Measurements from ENCODE around the gene DUS2. TPM values are rescaled to one million over a fixed set of nuclear protein-coding genes. Genes with fewer than 3 reads are reported as not detected.

DUS2 gene
- 10.5 and 24.0 TPM in 2 replicates for total RNA-seq

GRCh38 chr16:68022728-68023537, at the start of gene DUS2, which contains the start of gene DDX28:
Gene DUS2, plus strand, starts transcription at chr16:68023284. Its CDS starts 14,740 bp downstream, at chr16:68038024.
Gene DDX28, minus strand, starts transcription at chr16:68023232. Its CDS starts 30 bp downstream, at chr16:68023202.

GRCh38 chr16:67979955-67980678, 43.0 kb upstream of the DUS2 start, which contains the start of gene DPEP3:
Gene DPEP3, minus strand, starts transcription at chr16:67980499. Its CDS starts 119 bp downstream, at chr16:67980380.

GRCh38 chr16:67998779-67999688, 24.1 kb upstream of the DUS2 start, which contains the start of gene DPEP2:
Gene DPEP2, minus strand, starts transcription at chr16:67999484. Its CDS starts 6,272 bp downstream, at chr16:67993212.

GRCh38 chr16:68015681-68016080, 7.4 kb upstream of the DUS2 start, which contains the start of gene DPEP2NB:
Gene DPEP2NB, minus strand, starts transcription at chr16:68015911. Its CDS starts 141 bp downstream, at chr16:68015770.

GRCh38 chr16:68085259-68086071, 62.4 kb downstream of the DUS2 start, which contains the start of gene NFATC3:
Gene NFATC3, plus strand, starts transcription at chr16:68085370. Its CDS starts 312 bp downstream, at chr16:68085682.

Other genes starting within 250 kb of the DUS2 start
- gene RANBP10, start 216.7 kb upstream of the DUS2 start, total RNA-seq, result 4.2 and 11.8 TPM in 2 replicates
- gene TSNAXIP1, start 216.4 kb upstream of the DUS2 start, total RNA-seq, result 0.81 and 0.88 TPM in 2 replicates
- 26.6 and 43.9 TPM in 2 replicates for gene THAP11, start 181.0 kb upstream of the DUS2 start, total RNA-seq
- gene NUTF2, start 176.4 kb upstream of the DUS2 start, total RNA-seq, result 119 and 125 TPM in 2 replicates
- gene CENPT, start 175.6 kb upstream of the DUS2 start, total RNA-seq, result 17.2 and 25.7 TPM in 2 replicates
- 57.0 and 92.5 TPM in 2 replicates for gene EDC4, start 150.2 kb upstream of the DUS2 start, total RNA-seq
- 0.16 TPM in 1 of 2 replicates, not detected in the other for gene NRN1L, start 138.4 kb upstream of the DUS2 start, total RNA-seq
- gene PSKH1, start 130.0 kb upstream of the DUS2 start, total RNA-seq, result 12.5 and 35.7 TPM in 2 replicates
- 0.49 and 0.76 TPM in 2 replicates for gene CTRL, start 91.4 kb upstream of the DUS2 start, total RNA-seq
- 61.3 and 125 TPM in 2 replicates for gene PSMB10, start 86.4 kb upstream of the DUS2 start, total RNA-seq
- 3.4 and 11.4 TPM in 2 replicates for gene LCAT, start 79.2 kb upstream of the DUS2 start, total RNA-seq
- 58.9 and 225 TPM in 2 replicates for gene SLC12A4, start 54.6 kb upstream of the DUS2 start, total RNA-seq
- 0.16 TPM in 1 of 2 replicates, not detected in the other for gene DPEP3, start 42.8 kb upstream of the DUS2 start, total RNA-seq
- gene DPEP2, start 23.8 kb upstream of the DUS2 start, total RNA-seq, result 0.16 and 1.4 TPM in 2 replicates
- gene DPEP2NB, start 7.4 kb upstream of the DUS2 start, total RNA-seq, result not detected in 2 replicates
- gene DDX28, start 52 bp upstream of the DUS2 start, total RNA-seq, result 8.6 and 12.2 TPM in 2 replicates
- 8.7 and 21.0 TPM in 2 replicates for gene NFATC3, start 62.1 kb downstream of the DUS2 start, total RNA-seq
- 0.16 and 4.5 TPM in 2 replicates for gene ESRP2, start 212.8 kb downstream of the DUS2 start, total RNA-seq
- gene PLA2G15, start 222.1 kb downstream of the DUS2 start, total RNA-seq, result 14.2 and 40.2 TPM in 2 replicates
- gene SLC7A6, start 241.2 kb downstream of the DUS2 start, total RNA-seq, result 10.0 and 30.5 TPM in 2 replicates

Data from bladder microvascular endothelial cell (primary cell).